Keratinocyte (primary cell): Measurements from ENCODE around the gene CCNL2. TPM values are rescaled to one million over a fixed set of nuclear protein-coding genes. Genes with fewer than 3 reads are reported as not detected.

Experiments used
- DNase-seq: peaks from one replicate; pipeline ENCODE4 v3.0.0-alpha.2; 2011; ENCODE audit warnings: low read depth, missing footprints, low spot score
- FAIRE-seq: peaks from 2 replicates; lab custom pipeline; 2011; peaks lifted over from hg19 to GRCh38; lab: Jason Lieb, UNC
- H2AFZ ChIP-seq: 2 replicates; pipeline ENCODE4 v1.6.0; 2012; ENCODE audit warnings: low read length, control low read depth, inconsistent platforms; ENCODE audit not compliant: control insufficient read depth
- H3K27ac ChIP-seq: 2 replicates; pipeline ENCODE4 v1.5.1; 2011; ENCODE audit warnings: low read length; ENCODE audit not compliant: control insufficient read depth, insufficient read depth
- H3K27me3 ChIP-seq: 3 replicates; pipeline ENCODE4 v1.6.0; 2011; ENCODE audit warnings: low read length; ENCODE audit not compliant: control insufficient read depth, insufficient read depth; ENCODE audit errors: extremely low read depth
- H3K36me3 ChIP-seq, 2 experiments: 2 replicates in 1 of 2; 3 replicates in 1 of 2; pipeline ENCODE4 v1.5.1; 2011; ENCODE audit warnings: low read length in 2 of 2, mild to moderate bottlenecking in 1 of 2; ENCODE audit not compliant: control insufficient read depth in 2 of 2, insufficient read depth in 2 of 2; ENCODE audit errors: extremely low read depth in 1 of 2
- H3K4me1 ChIP-seq: 3 replicates; pipeline ENCODE4 v1.5.1; 2011; ENCODE audit warnings: low read length; ENCODE audit not compliant: control insufficient read depth, insufficient read depth; ENCODE audit errors: extremely low read depth
- H3K4me2 ChIP-seq: 3 replicates; pipeline ENCODE4 v1.6.0; 2011; ENCODE audit warnings: low read depth, low read length; ENCODE audit not compliant: control insufficient read depth, insufficient read depth; ENCODE audit errors: extremely low read depth
- H3K4me3 ChIP-seq, 3 experiments: fragments of 200-600 bp in 1 of 3; sonication (generic) in 1 of 3; 2 replicates in 2 of 3; 3 replicates in 1 of 3; pipeline ENCODE4 v1.5.1; 2011 to 2016; ENCODE audit warnings: low read length in 3 of 3, mild to moderate bottlenecking in 3 of 3, control low read depth in 2 of 3, inconsistent platforms in 1 of 3, low read depth in 1 of 3, mixed read lengths in 1 of 3, mixed run types in 1 of 3, moderate library complexity in 1 of 3; ENCODE audit not compliant: control insufficient read depth in 2 of 3, insufficient read depth in 2 of 3; ENCODE audit errors: extremely low read depth in 1 of 3
- H3K79me2 ChIP-seq: 2 replicates; pipeline ENCODE4 v1.6.0; 2012; ENCODE audit warnings: low read length; ENCODE audit not compliant: control insufficient read depth, insufficient read depth
- H3K9ac ChIP-seq: 3 replicates; pipeline ENCODE4 v1.6.0; 2011; ENCODE audit warnings: low read length; ENCODE audit not compliant: control insufficient read depth, insufficient read depth; ENCODE audit errors: extremely low read depth
- H3K9me1 ChIP-seq: 3 replicates; pipeline ENCODE4 v1.6.0; 2011; ENCODE audit warnings: low read length; ENCODE audit not compliant: control insufficient read depth, insufficient read depth; ENCODE audit errors: extremely low read depth
- H3K9me3 ChIP-seq: 2 replicates; pipeline ENCODE4 v1.5.1; 2012; ENCODE audit warnings: low read depth, low read length; ENCODE audit not compliant: control insufficient read depth
- H4K20me1 ChIP-seq: 3 replicates; pipeline ENCODE4 v1.6.0; 2011; ENCODE audit warnings: low read length; ENCODE audit not compliant: control insufficient read depth, insufficient read depth; ENCODE audit errors: extremely low read depth
- EZH2 ChIP-seq: IDR thresholded peaks from one replicate; pipeline ENCODE4 v1.6.1; 2012; ENCODE audit warnings: inconsistent platforms, mild to moderate bottlenecking, low read length, moderate library complexity
- dilution Hi-C: fragments of 300-500 bp; cut with MboI; formaldehyde crosslinking; loops from one replicate; pipeline ENCODE4 v1.7.0; 2020; ENCODE audit warnings: low sequenced_read_pairs; ENCODE audit not compliant: extremely low pct_ligation_motif_present
- polyA plus RNA-seq, 5 experiments: library from polyadenylated mRNA; depleted of rRNA in 3 of 5; stranded (reverse) in 3 of 5; stranded (forward) in 1 of 5; unstranded in 1 of 5; fragments of >200 nt; gene quantifications; 1 replicate in 1 of 5; 2 replicates in 3 of 5; 3 replicates in 1 of 5; pipeline versions ENCODE4 v1.2.1 to v1.2.3, GENCODE V29; 2011 to 2012; ENCODE audit warnings: missing spikeins in 2 of 5, low read depth in 1 of 5, low replicate concordance in 1 of 5
- TF ChIP-seq, protein P1 (sequence below), 3 experiments: IDR thresholded peaks in 1 of 3; conservative IDR thresholded peaks in 1 of 3; optimal IDR thresholded peaks in 1 of 3; 2 replicates in 2 of 3; 3 replicates in 1 of 3; pipeline versions ENCODE3 to v1.5.1; 2011; ENCODE audit warnings: low read length in 3 of 3, mild to moderate bottlenecking in 3 of 3, moderate library complexity in 2 of 3, control low read depth in 1 of 3, inconsistent platforms in 1 of 3; ENCODE audit not compliant: insufficient read depth in 2 of 3; ENCODE audit errors: extremely low read depth in 1 of 3

The CCNL2 gene
- polyA plus RNA-seq, 1 donor (not counting 4 experiments of a cell fraction or from before 2014, with no cell fraction given) = 140 TPM

GRCh38 chr1:1335792-1336248 is 63.3 kb downstream of the CCNL2 start:
- H2AFZ ChIP-seq = no peak overlapping the region
- no peak overlapping the region for H3K27ac ChIP-seq
- peaks cover 11% of the 10 kb centered on the region for H3K27me3 ChIP-seq
- dilution Hi-C loops = no loop called here
- H3K4me1 ChIP-seq = peaks cover 32% of the 10 kb centered on the region
- no peak overlapping the region for H3K4me3 ChIP-seq
- TF ChIP-seq EZH2 = no peak
- TF ChIP-seq, protein P1, sequence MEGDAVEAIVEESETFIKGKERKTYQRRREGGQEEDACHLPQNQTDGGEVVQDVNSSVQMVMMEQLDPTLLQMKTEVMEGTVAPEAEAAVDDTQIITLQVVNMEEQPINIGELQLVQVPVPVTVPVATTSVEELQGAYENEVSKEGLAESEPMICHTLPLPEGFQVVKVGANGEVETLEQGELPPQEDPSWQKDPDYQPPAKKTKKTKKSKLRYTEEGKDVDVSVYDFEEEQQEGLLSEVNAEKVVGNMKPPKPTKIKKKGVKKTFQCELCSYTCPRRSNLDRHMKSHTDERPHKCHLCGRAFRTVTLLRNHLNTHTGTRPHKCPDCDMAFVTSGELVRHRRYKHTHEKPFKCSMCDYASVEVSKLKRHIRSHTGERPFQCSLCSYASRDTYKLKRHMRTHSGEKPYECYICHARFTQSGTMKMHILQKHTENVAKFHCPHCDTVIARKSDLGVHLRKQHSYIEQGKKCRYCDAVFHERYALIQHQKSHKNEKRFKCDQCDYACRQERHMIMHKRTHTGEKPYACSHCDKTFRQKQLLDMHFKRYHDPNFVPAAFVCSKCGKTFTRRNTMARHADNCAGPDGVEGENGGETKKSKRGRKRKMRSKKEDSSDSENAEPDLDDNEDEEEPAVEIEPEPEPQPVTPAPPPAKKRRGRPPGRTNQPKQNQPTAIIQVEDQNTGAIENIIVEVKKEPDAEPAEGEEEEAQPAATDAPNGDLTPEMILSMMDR (optimal IDR thresholded peaks at IDR 0.05 in 1 of 3, IDR thresholded peaks at IDR 0.05 in 1 of 3, conservative IDR thresholded peaks at IDR 0.05 in 1 of 3; ENCODE audit: extremely low read depth in 1 of 3, insufficient read depth in 2 of 3, low read length in 3 of 3) = no peak
- H4K20me1 ChIP-seq = peaks cover 36% of the 10 kb centered on the region
- no peak for DNase-seq
- H3K9ac ChIP-seq = no peak overlapping the region
- H3K36me3 ChIP-seq = peaks cover 9 to 18% of the 10 kb centered on the region in 2 experiments
- H3K4me2 ChIP-seq = no peak overlapping the region
- no peak for FAIRE-seq
- peaks cover 5% of the 10 kb centered on the region for H3K79me2 ChIP-seq
- no peaks in the 10 kb centered on the region for H3K9me1 ChIP-seq
- H3K9me3 ChIP-seq = no peaks in the 10 kb centered on the region

Other genes with a start within 250 kb of the CCNL2 start
- not detected in 3 replicates for gene TTLL10, start 225.5 kb downstream of the CCNL2 start, polyA plus RNA-seq
- gene TNFRSF18, start 192.7 kb downstream of the CCNL2 start, polyA plus RNA-seq = 0.09 to 0.63 TPM (median 0.21 TPM) in 3 replicates
- 0.04 TPM in 1 of 3 replicates, not detected in the others for gene TNFRSF4, start 185.2 kb downstream of the CCNL2 start, polyA plus RNA-seq
- 63.5 to 103 TPM (median 66.3 TPM) in 3 replicates for gene SDF4, start 167.3 kb downstream of the CCNL2 start, polyA plus RNA-seq
- gene B3GALT6, start 167.1 kb downstream of the CCNL2 start, polyA plus RNA-seq = 6.8 to 9.5 TPM (median 7.8 TPM) in 3 replicates
- gene C1QTNF12, start 152.6 kb downstream of the CCNL2 start, polyA plus RNA-seq = 0.15 to 0.46 TPM (median 0.18 TPM) in 3 replicates
- gene UBE2J2, start 125.5 kb downstream of the CCNL2 start, polyA plus RNA-seq = 18.2 to 37.3 TPM (median 27.0 TPM) in 3 replicates
- 0.08 to 0.32 TPM (median 0.16 TPM) in 3 replicates for gene SCNN1D, start 118.9 kb downstream of the CCNL2 start, polyA plus RNA-seq
- gene ACAP3, start 91.4 kb downstream of the CCNL2 start, polyA plus RNA-seq = 13.4 to 45.8 TPM (median 17.4 TPM) in 3 replicates
- gene PUSL1, start 90.7 kb downstream of the CCNL2 start, polyA plus RNA-seq = 11.4 to 20.5 TPM (median 14.9 TPM) in 3 replicates
- gene INTS11, start 74.7 kb downstream of the CCNL2 start, polyA plus RNA-seq = 70.4 to 89.8 TPM (median 76.9 TPM) in 3 replicates
- 5.8 to 14.0 TPM (median 11.8 TPM) in 3 replicates for gene CPTP, start 74.5 kb downstream of the CCNL2 start, polyA plus RNA-seq
- gene TAS1R3, start 68.1 kb downstream of the CCNL2 start, polyA plus RNA-seq = 0.01 to 0.08 TPM (median 0.04 TPM) in 3 replicates
- gene DVL1, start 49.9 kb downstream of the CCNL2 start, polyA plus RNA-seq = 28.1 to 68.6 TPM (median 31.6 TPM) in 3 replicates
- gene MXRA8, start 40.8 kb downstream of the CCNL2 start, polyA plus RNA-seq = 0.05 to 0.14 TPM in 2 of 3 replicates, not detected in the other
- gene AURKAIP1, start 24.1 kb downstream of the CCNL2 start, polyA plus RNA-seq = 75.8 to 86.9 TPM (median 83.2 TPM) in 3 replicates
- 94.3 to 169 TPM (median 133 TPM) in 3 replicates for gene MRPL20, start 8.0 kb upstream of the CCNL2 start, polyA plus RNA-seq
- 4.6 to 6.5 TPM (median 5.1 TPM) in 3 replicates for gene ANKRD65, start 21.9 kb upstream of the CCNL2 start, polyA plus RNA-seq
- gene VWA1, start 36.4 kb upstream of the CCNL2 start, polyA plus RNA-seq = 5.0 to 6.7 TPM (median 6.5 TPM) in 3 replicates
- gene ATAD3C, start 50.4 kb upstream of the CCNL2 start, polyA plus RNA-seq = 0.39 to 0.72 TPM (median 0.45 TPM) in 3 replicates
- gene ATAD3B, start 72.4 kb upstream of the CCNL2 start, polyA plus RNA-seq = 18.4 to 24.9 TPM (median 20.6 TPM) in 3 replicates
- gene ATAD3A, start 112.8 kb upstream of the CCNL2 start, polyA plus RNA-seq = 19.9 to 23.0 TPM (median 22.0 TPM) in 3 replicates
- gene TMEM240, start 141.3 kb upstream of the CCNL2 start, polyA plus RNA-seq = 0.12 to 0.28 TPM (median 0.12 TPM) in 3 replicates
- 60.2 to 147 TPM (median 79.7 TPM) in 3 replicates for gene SSU72, start 175.5 kb upstream of the CCNL2 start, polyA plus RNA-seq
- gene FNDC10, start 200.8 kb upstream of the CCNL2 start, polyA plus RNA-seq = 1.2 to 2.8 TPM (median 2.2 TPM) in 3 replicates
- gene MIB2, start 216.2 kb upstream of the CCNL2 start, polyA plus RNA-seq = 13.9 to 34.7 TPM (median 16.6 TPM) in 3 replicates
- 0.07 to 0.17 TPM in 2 of 3 replicates, not detected in the other for gene MMP23B, start 232.8 kb upstream of the CCNL2 start, polyA plus RNA-seq